Endothelial cell (in vitro differentiated cells): ENCODE results near the gene CNMD. TPM values are rescaled to one million over a fixed set of nuclear protein-coding genes. Genes with fewer than 3 reads are reported as not detected.

Source experiments
- DNase-seq: peaks from one replicate; pipeline ENCODE4 v3.0.0; 2021; ENCODE audit warnings: low spot score
- H3K27ac Mint-ChIP-seq: one replicate; pipeline ENCODE4 v1.8.0; 2021; ENCODE audit warnings: mixed read lengths, inconsistent platforms; ENCODE audit not compliant: unreplicated experiment
- H3K27me3 Mint-ChIP-seq: one replicate; pipeline ENCODE4 v1.8.0; 2021; ENCODE audit warnings: mild to moderate bottlenecking, moderate library complexity, mixed read lengths, inconsistent platforms; ENCODE audit not compliant: unreplicated experiment
- H3K36me3 Mint-ChIP-seq: one replicate; pipeline ENCODE4 v1.8.0; 2021; ENCODE audit warnings: mild to moderate bottlenecking, low read depth, mixed read lengths, inconsistent platforms; ENCODE audit not compliant: unreplicated experiment
- H3K4me1 Mint-ChIP-seq: one replicate; pipeline ENCODE4 v1.8.0; 2021; ENCODE audit warnings: mild to moderate bottlenecking, mixed read lengths, inconsistent platforms; ENCODE audit not compliant: unreplicated experiment
- H3K4me3 Mint-ChIP-seq: one replicate; pipeline ENCODE4 v1.8.0; 2021; ENCODE audit warnings: mild to moderate bottlenecking, mixed read lengths, inconsistent platforms; ENCODE audit not compliant: unreplicated experiment
- H3K9me3 Mint-ChIP-seq: one replicate; pipeline ENCODE4 v1.8.0; 2021; ENCODE audit warnings: mixed read lengths, inconsistent platforms; ENCODE audit not compliant: unreplicated experiment
- total RNA-seq: library from RNA; stranded (reverse); fragmentation: NEBNext Ultra II Directional; extraction: Animal tissue kit (Norgen Biotek cat#: 25700); gene quantifications from one replicate; pipeline ENCODE4 v1.2.1, GENCODE V29; 2021; ENCODE audit not compliant: unreplicated experiment
- TF ChIP-seq, protein P1 (sequence below): fragments of 200-600 bp; sonication (generic); IDR thresholded peaks from one replicate; pipeline ENCODE4 v1.5.0; 2021; ENCODE audit warnings: antibody characterized with exemption; ENCODE audit not compliant: unreplicated experiment

CNMD gene
- total RNA-seq, 1 donor from 2014 or later = 1.8 TPM

DNA sequence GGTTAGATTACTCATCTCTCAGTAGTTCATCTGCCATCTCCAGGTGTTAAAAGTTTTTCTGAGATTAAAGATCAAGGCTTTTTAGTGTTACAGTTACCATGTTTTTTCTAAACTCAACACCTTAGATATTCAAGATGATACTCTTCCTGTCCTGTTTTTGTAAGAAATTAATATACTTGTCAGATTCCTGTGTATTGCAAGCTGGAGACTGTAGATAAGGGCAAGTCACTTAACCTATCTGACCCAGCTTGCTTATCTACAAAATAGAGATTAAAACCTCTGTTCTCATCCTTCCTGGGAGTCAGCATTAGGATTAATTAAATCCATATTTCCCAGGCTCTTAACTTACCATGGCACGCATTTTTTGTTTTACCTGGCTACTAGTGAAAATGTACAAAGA lies 61.8 kb downstream of the CNMD start:
- Mint-ChIP-seq H3K4me3 (no peak overlapping the region), H3K27me3 (no peaks in the 10 kb centered on the region), H3K4me1 (peaks cover 8% of the 10 kb centered on the region), H3K27ac (no peak overlapping the region), H3K36me3 (peaks cover 14% of the 10 kb centered on the region), H3K9me3 (no peaks in the 10 kb centered on the region)
- DNase-seq = no peak
- TF ChIP-seq, protein P1, sequence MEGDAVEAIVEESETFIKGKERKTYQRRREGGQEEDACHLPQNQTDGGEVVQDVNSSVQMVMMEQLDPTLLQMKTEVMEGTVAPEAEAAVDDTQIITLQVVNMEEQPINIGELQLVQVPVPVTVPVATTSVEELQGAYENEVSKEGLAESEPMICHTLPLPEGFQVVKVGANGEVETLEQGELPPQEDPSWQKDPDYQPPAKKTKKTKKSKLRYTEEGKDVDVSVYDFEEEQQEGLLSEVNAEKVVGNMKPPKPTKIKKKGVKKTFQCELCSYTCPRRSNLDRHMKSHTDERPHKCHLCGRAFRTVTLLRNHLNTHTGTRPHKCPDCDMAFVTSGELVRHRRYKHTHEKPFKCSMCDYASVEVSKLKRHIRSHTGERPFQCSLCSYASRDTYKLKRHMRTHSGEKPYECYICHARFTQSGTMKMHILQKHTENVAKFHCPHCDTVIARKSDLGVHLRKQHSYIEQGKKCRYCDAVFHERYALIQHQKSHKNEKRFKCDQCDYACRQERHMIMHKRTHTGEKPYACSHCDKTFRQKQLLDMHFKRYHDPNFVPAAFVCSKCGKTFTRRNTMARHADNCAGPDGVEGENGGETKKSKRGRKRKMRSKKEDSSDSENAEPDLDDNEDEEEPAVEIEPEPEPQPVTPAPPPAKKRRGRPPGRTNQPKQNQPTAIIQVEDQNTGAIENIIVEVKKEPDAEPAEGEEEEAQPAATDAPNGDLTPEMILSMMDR = no peak

DNA sequence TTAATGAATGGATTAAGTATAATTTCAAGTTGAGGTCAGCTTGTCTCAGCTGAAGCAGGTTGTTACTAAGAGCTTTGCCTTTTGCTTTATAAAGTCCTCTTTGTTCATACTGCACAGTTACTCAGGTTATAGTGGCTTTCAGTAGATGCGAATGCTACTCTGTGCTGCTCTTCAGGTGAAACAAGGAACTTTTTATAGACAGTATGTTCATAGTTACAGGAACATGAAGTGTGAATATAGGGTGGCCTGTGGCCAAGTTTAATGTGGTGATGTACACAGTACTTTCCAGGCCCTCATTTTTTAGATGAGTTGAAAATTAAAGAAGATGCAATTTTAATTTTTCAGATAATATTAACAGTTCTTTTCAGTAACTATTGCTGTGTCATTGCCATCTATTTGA lies 66.2 kb downstream of the CNMD start:
- peaks cover 6% of the 10 kb centered on the region for H3K36me3 Mint-ChIP-seq
- H3K27me3 Mint-ChIP-seq = no peaks in the 10 kb centered on the region
- peaks cover 14% of the 10 kb centered on the region for H3K4me1 Mint-ChIP-seq
- TF ChIP-seq, protein P1 = no peak
- H3K27ac Mint-ChIP-seq = no peak overlapping the region
- H3K9me3 Mint-ChIP-seq = no peaks in the 10 kb centered on the region
- no peak for DNase-seq
- no peak overlapping the region for H3K4me3 Mint-ChIP-seq

DNA sequence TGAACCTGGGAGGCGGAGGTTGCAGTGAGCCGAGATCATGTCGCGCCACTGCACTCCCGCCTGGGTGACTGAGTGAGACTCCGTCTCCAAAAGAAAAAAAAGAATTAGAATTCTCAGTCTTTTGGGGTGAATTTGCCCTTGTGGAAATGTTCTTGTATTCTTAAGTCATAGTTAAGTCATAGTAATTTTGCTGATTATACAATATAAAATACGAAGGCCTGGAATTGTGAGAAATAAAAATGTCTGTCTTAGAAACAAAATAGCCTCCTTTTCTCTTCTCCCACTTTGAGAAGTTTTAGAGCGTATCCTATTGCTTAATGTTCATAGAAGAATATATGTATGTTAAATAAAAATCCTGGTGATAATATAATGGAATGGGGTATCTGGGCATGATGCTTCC lies 68.9 kb downstream of the CNMD start:
- Mint-ChIP-seq H3K4me3 (no peak overlapping the region), H3K36me3 (peaks cover 11% of the 10 kb centered on the region), H3K4me1 (peaks cover 7% of the 10 kb centered on the region), H3K9me3 (no peaks in the 10 kb centered on the region), H3K27me3 (no peaks in the 10 kb centered on the region), H3K27ac (no peak overlapping the region)
- DNase-seq = no peak
- TF ChIP-seq, protein P1 = no peak

DNA sequence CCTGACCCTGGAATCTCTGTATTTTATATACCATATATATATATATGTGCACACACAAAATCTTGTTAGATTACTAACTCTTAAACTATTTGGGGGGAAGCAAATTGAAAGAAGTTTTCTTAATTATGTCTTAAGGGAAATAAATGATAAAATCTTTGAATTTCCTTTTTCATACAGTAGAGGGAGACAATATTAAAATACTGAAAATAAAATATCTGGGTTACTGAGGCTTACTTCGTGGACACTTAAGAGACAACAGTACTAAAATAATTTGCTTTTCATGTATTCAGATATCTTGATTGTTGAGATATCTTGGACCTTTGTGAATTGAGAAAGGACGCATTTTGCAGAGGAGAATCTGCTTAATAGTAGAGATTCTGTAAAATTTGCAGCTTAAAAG lies 69.9 kb downstream of the CNMD start:
- TF ChIP-seq, protein P1 = peak; percentile 45
- DNase-seq = no peak
- no peak overlapping the region for H3K4me3 Mint-ChIP-seq
- no peak overlapping the region for H3K27ac Mint-ChIP-seq
- H3K9me3 Mint-ChIP-seq = no peaks in the 10 kb centered on the region
- H3K27me3 Mint-ChIP-seq = no peaks in the 10 kb centered on the region
- peaks cover 12% of the 10 kb centered on the region for H3K36me3 Mint-ChIP-seq
- H3K4me1 Mint-ChIP-seq = peaks cover 7% of the 10 kb centered on the region

DNA sequence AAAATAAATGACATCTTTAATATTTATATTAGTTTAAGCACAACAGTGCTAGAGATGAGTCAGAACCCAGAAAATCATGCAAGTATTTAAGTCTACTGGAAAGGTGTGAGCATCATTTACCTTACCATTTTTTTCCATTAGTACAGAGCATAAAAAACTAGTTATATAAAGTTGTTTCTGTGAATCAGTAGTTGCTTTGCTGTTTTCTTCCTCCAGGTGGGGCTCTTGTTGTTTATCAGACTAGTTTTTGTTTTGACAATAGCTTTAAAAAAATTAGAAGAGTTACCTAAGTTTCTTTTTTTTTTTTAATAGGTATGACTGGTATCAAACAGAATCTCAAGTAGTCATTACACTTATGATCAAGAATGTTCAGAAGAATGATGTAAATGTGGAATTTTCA lies 74.3 kb downstream of the CNMD start:
- no peak overlapping the region for H3K4me3 Mint-ChIP-seq
- no peak overlapping the region for H3K27ac Mint-ChIP-seq
- no peaks in the 10 kb centered on the region for H3K9me3 Mint-ChIP-seq
- H3K4me1 Mint-ChIP-seq = no peaks in the 10 kb centered on the region
- TF ChIP-seq, protein P1 = peak; percentile 51
- H3K36me3 Mint-ChIP-seq = peaks cover 22% of the 10 kb centered on the region
- no peak for DNase-seq
- H3K27me3 Mint-ChIP-seq = peaks cover 2% of the 10 kb centered on the region
